GM18868 (cell line): ENCODE data around the gene PPDPF.
A peak's percentile ranks its signal among the peaks of the same experiment; 100 is the strongest.
"Not testable (repeated sequence)": the region's sequence is repeated elsewhere in the genome, so short reads cannot be mapped to it uniquely, and the experiment has no call there.

Experiments
- ATAC-seq: cut with Tn5 transposase; IDR thresholded peaks from one replicate; pipeline ENCODE4 v1.9.1; 2021; ENCODE audit warnings: mild to moderate bottlenecking, moderate library complexity; ENCODE audit not compliant: unreplicated experiment

PPDPF gene, protein sequence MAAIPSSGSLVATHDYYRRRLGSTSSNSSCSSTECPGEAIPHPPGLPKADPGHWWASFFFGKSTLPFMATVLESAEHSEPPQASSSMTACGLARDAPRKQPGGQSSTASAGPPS

GRCh38 chr20:63520504-63520933 lies at the start of gene PPDPF:
TSS of gene PPDPF (plus strand) at chr20:63520765. CDS start at chr20:63521309, 544 bp downstream.
- peak; percentile 62 for ATAC-seq

- ATAC-seq: no peak
These were observed 49.4 kb upstream of the PPDPF start for GRCh38 chr20:63471002-63471716.

DNA sequence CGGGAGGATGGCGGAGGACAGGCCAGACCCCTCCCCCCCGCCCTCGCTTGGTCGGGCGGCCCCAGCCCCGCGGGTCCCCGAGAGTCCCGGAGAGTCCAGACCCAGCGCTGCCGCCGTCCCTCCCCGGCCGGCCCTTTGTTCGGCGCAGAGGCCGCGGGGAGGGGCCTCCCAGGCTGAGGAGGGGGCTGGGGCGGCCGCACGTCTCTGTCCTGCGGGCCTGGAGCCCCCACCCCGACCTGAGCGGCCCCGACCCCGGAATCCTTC lies 48.9 kb upstream of the PPDPF start:
- no peak for ATAC-seq

GRCh38 chr20:63471981-63472831 lies 48.4 kb upstream of the PPDPF start, which contains the start of gene KCNQ2:
TSS of gene KCNQ2 (minus strand) at chr20:63472655. CDS start at chr20:63472463, 192 bp downstream.
- no peak for ATAC-seq

GRCh38 chr20:63472862-63473390 lies 47.6 kb upstream of the PPDPF start:
- no peak for ATAC-seq

DNA sequence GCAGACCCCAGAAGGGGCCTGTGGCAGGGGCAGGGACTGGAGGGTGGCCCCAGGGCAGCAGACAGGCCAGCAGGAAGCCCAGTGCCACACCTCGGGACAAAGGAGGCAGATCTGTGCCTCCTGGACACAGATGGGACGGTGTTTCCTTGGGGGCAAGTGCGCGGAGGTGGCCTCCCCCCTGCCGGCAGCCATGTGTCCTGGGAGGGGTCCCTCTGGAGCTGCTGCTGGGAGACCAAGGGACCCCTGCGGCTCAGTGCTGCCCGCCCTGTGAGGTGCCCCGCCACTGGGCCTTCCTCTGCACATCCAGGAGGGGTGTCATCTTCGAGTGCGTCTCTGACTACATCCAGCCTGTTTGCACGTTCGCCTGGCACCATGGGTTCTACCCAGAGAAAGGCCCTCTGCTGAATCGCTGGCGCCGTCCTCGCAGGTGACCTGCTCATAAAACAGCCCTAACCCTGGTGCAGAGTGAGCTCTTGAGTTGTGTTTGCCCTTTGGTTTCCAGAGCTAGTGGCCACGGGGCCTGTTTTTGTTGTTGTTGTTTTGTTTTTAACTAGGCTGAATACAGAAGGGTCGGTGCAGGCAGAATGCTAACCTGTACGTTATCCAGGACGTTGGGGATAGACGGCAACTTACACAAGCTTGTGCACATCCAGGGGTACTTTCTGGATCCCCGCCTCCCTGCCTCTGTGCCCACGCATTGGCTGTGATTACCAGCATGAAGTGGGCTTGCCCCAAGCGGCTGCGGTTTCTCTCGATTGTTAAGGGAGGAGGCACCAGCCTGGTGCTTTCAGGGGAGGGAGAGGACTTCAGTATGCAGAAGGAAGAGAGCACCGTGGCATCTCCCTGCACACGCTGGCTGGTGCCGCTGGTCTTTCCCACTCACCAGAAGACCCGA lies 46.8 kb upstream of the PPDPF start:
- no peak for ATAC-seq

GRCh38 chr20:63475209-63475608 lies 45.4 kb upstream of the PPDPF start:
- ATAC-seq: no peak

GRCh38 chr20:63477061-63477616 lies 43.4 kb upstream of the PPDPF start:
- ATAC-seq: no peak

GRCh38 chr20:63477944-63478343 lies 42.6 kb upstream of the PPDPF start:
- no peak for ATAC-seq

- ATAC-seq: no peak
These were observed 41.9 kb upstream of the PPDPF start for GRCh38 chr20:63478346-63479302.

GRCh38 chr20:63479695-63480419 lies 40.7 kb upstream of the PPDPF start:
- not testable (repeated sequence) for ATAC-seq

- ATAC-seq: no peak
These were observed 39.1 kb upstream of the PPDPF start for GRCh38 chr20:63481503-63481902.

GRCh38 chr20:63482021-63482587 lies 38.5 kb upstream of the PPDPF start:
- no peak for ATAC-seq

GRCh38 chr20:63483834-63484233 lies 36.7 kb upstream of the PPDPF start:
- no peak for ATAC-seq

DNA sequence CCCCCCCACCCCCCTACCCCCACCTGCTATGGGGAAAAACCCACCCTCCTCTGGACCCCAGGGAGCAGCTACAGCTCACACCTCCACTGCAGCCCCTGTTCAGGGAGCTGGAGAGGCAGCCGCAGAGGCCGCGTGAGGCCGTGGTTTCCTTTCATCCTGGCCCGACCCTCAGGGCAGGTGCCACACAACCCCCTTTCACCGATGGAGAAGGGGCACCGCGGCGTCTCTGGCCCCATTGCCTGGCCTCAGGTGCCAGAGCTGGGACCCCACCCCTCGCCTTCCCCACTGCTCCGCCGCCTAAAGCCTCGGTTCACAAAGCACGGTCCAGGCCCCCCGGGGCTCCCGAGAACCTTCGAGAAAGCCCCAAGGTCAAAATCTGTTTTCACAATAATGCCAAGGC lies 36.3 kb upstream of the PPDPF start:
- no peak for ATAC-seq

DNA sequence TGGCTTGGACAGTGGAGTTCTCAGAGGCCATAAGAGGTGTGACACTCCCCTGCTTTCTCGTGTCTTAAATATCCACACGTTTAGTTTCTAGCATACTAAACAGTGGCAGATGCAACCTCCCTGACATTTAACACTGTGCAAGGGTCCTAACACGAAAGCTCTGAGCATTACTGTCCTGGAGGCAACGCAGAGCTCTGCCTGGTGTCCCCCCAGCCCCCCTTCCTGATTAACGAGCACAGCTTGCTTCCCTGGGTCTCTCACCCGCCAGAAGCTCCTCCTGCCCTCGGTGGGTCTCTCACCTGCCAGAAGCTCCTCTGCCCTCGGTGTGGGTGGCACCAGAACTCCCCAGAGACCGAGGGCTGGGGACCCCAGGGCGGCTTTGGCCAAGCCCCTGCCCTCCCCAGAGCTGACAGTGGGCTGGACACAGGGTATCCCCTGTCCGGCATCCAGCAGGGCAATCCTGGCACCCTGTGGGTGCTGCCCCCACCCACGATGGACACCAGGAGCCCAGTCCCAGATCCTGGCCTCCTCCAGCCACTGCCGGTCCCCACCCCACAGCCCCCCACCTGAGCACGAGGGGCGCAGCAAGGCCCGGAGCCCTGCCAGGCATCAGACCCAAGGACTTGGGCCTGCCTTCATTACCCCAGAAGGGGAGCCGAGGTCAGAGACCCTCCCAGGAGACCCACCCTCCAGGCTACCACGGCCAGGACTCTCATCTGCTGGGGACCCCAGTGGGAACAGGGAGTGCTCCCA lies 35.7 kb upstream of the PPDPF start:
- no peak for ATAC-seq

DNA sequence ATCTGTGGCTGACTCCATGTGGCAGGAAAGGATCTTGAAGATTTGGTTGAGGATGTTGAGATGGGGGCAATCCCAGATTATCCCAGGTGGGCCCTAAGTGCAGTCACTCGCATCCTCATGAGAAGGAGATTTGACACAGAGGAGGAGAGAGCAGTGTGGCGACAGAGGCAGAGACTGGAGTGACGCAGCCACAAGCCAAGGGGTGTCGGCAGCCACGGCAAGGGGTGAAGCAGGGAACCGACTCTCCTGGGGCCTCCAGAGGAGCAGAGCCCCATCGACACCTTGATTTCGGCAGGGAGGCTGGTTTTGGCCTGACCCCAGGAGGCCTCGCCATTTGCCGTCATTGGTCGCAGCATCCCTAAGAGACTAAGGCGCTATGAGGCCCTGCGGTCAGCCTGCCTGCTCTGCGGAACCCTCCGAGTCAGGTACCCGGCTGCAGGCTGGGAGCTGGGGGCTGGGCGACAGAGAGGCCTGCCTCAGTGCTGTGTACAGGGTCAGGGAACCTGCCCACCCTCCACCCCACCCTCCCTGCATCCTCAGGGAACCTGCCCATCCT lies 34.2 kb upstream of the PPDPF start:
- no peak for ATAC-seq
